ENCODE results near the gene TNIP1.
A peak's percentile ranks its signal among the peaks of the same experiment; 100 is the strongest.

TNIP1 gene

DNA sequence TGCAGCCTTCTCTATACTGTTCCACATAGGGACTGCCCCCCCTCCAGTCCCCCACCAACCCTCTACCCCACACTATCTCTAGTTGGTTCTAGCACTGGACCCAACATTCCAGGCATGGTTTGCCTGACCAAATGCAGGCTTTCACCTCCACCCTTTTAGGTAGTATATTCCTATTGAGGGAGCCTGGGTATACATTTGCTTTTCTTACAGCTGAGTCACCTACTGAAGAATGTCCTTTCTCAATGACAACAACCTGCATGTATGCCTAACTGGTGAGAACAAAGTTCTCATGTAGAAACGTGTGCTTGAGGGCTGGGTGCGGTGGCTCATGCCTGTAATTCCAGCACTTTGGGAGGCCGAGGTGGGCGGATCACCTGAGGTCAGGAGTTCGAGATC is 8.2 kb downstream of the TNIP1 start:
- TF ChIP-seq, protein P1, sequence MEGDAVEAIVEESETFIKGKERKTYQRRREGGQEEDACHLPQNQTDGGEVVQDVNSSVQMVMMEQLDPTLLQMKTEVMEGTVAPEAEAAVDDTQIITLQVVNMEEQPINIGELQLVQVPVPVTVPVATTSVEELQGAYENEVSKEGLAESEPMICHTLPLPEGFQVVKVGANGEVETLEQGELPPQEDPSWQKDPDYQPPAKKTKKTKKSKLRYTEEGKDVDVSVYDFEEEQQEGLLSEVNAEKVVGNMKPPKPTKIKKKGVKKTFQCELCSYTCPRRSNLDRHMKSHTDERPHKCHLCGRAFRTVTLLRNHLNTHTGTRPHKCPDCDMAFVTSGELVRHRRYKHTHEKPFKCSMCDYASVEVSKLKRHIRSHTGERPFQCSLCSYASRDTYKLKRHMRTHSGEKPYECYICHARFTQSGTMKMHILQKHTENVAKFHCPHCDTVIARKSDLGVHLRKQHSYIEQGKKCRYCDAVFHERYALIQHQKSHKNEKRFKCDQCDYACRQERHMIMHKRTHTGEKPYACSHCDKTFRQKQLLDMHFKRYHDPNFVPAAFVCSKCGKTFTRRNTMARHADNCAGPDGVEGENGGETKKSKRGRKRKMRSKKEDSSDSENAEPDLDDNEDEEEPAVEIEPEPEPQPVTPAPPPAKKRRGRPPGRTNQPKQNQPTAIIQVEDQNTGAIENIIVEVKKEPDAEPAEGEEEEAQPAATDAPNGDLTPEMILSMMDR (IDR thresholded peaks at IDR 0.05; ENCODE audit: insufficient read depth, low read length, poor library complexity, severe bottlenecking) = no peak
- no peak for DNase-seq (ENCODE audit: extremely low read depth, insufficient read length)
- H3K27me3 ChIP-seq (replicated peaks; ENCODE audit: control insufficient read depth, insufficient read depth, low read length) = no peaks in the 10 kb centered on the region
- H3K36me3 ChIP-seq (ENCODE audit: control insufficient read depth, insufficient read depth, low read length) = peaks cover 29% of the 10 kb centered on the region
- no peak overlapping the region for H3K4me3 ChIP-seq (replicated peaks; ENCODE audit: low read depth, low read length)

GRCh38 chr5:151071848-151072629 is 8.8 kb downstream of the TNIP1 start:
- no peak overlapping the region for H3K4me3 ChIP-seq (replicated peaks; ENCODE audit: low read depth, low read length)
- no peak for DNase-seq (ENCODE audit: extremely low read depth, insufficient read length)
- peaks cover 32% of the 10 kb centered on the region for H3K36me3 ChIP-seq (ENCODE audit: control insufficient read depth, insufficient read depth, low read length)
- TF ChIP-seq, protein P1 (IDR thresholded peaks at IDR 0.05; ENCODE audit: insufficient read depth, low read length, poor library complexity, severe bottlenecking) = no peak
- no peaks in the 10 kb centered on the region for H3K27me3 ChIP-seq (replicated peaks; ENCODE audit: control insufficient read depth, insufficient read depth, low read length)

GRCh38 chr5:151071021-151071420 is 9.8 kb downstream of the TNIP1 start:
- no peak for DNase-seq (ENCODE audit: extremely low read depth, insufficient read length)
- Histone ChIP-seq H3K36me3 (ENCODE audit: control insufficient read depth, insufficient read depth, low read length) (peaks cover 38% of the 10 kb centered on the region), H3K4me3 (replicated peaks; ENCODE audit: low read depth, low read length) (no peak overlapping the region), H3K27me3 (replicated peaks; ENCODE audit: control insufficient read depth, insufficient read depth, low read length) (no peaks in the 10 kb centered on the region)
- TF ChIP-seq, protein P1 (IDR thresholded peaks at IDR 0.05; ENCODE audit: insufficient read depth, low read length, poor library complexity, severe bottlenecking) = no peak

GRCh38 chr5:151070449-151070848 is 10.4 kb downstream of the TNIP1 start:
- Histone ChIP-seq H3K4me3 (replicated peaks; ENCODE audit: low read depth, low read length) (no peak overlapping the region), H3K36me3 (ENCODE audit: control insufficient read depth, insufficient read depth, low read length) (peaks cover 37% of the 10 kb centered on the region), H3K27me3 (replicated peaks; ENCODE audit: control insufficient read depth, insufficient read depth, low read length) (no peaks in the 10 kb centered on the region)
- TF ChIP-seq, protein P1 (IDR thresholded peaks at IDR 0.05; ENCODE audit: insufficient read depth, low read length, poor library complexity, severe bottlenecking) = no peak
- DNase-seq (ENCODE audit: extremely low read depth, insufficient read length) = no peak

DNA sequence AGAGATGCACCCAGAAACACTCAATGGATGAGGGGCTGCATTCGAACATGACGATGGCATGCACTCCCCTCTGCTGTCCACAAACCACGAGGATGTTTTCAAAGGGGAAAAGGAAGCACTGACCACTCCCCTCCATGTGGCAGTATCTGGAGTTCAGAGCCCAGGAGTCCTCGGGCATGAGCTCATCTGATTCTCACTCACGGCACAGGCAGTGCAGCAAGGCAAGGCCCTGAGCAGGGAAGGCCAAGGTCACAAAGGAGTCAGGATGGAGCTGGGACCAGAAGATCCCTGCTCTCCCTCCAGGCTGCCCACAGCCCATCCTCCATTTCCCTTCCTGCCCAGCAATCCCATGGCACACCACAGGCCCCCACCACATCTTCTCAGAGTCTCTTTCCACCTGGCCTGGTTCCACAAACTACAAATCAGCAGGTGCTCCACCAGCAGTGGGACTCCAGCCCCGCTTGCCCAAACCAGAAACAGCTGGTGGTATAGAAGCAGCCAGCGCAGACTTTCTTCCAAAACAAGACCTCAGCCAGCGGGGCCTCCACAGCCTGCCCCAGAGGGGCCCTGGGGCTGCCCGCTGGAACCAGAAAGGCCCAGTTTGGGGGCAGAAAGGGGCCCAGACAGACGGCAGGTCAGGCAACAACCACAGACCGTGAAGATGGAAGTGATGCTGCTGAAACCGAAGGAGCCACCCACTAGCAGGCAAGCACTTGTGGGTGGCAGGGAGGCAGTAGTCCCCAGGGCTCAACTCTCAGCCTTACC is 12.2 kb downstream of the TNIP1 start:
- DNase-seq (ENCODE audit: extremely low read depth, insufficient read length) = peak; percentile 72
- TF ChIP-seq, protein P1 (IDR thresholded peaks at IDR 0.05; ENCODE audit: insufficient read depth, low read length, poor library complexity, severe bottlenecking) = no peak
- Histone ChIP-seq H3K36me3 (ENCODE audit: control insufficient read depth, insufficient read depth, low read length) (peaks cover 45% of the 10 kb centered on the region), H3K27me3 (replicated peaks; ENCODE audit: control insufficient read depth, insufficient read depth, low read length) (no peaks in the 10 kb centered on the region), H3K4me3 (replicated peaks; ENCODE audit: low read depth, low read length) (no peak overlapping the region)
